Measurements from ENCODE around the gene ADGRG2. TPM values are rescaled to one million over a fixed set of nuclear protein-coding genes. Genes with fewer than 3 reads are reported as not detected.

The ADGRG2 gene
- polyA plus RNA-seq (2012; ENCODE audit: missing spikeins): not detected

- no peak for FAIRE-seq
- DNase-seq (ENCODE audit: insufficient read length): no peak
- no peak for TF ChIP-seq POLR2A (IDR thresholded peaks at IDR 0.05; ENCODE audit: low read depth, low read length)
- no peak for TF ChIP-seq POLR2AphosphoS5 (IDR thresholded peaks at IDR 0.05; ENCODE audit: low read depth, low read length)
- TF ChIP-seq TAF1 (IDR thresholded peaks at IDR 0.05; ENCODE audit: borderline replicate concordance, low read depth, low read length): no peak
These were observed at the start of gene ADGRG2 for GRCh38 chrX:19121898-19122640. Gene ADGRG2 (minus strand): TSS chrX:19122468. CDS start chrX:19068834, 53,634 bp downstream.

GRCh38 chrX:19168609-19169008 lies 46.3 kb upstream of the ADGRG2 start:
- no peak for DNase-seq (ENCODE audit: insufficient read length)
- no peak for FAIRE-seq
- TF ChIP-seq POLR2A (IDR thresholded peaks at IDR 0.05; ENCODE audit: low read depth, low read length) (no peak), POLR2AphosphoS5 (IDR thresholded peaks at IDR 0.05; ENCODE audit: low read depth, low read length) (no peak), TAF1 (IDR thresholded peaks at IDR 0.05; ENCODE audit: borderline replicate concordance, low read depth, low read length) (no peak)

- TF ChIP-seq POLR2AphosphoS5 (IDR thresholded peaks at IDR 0.05; ENCODE audit: low read depth, low read length) (no peak), POLR2A (IDR thresholded peaks at IDR 0.05; ENCODE audit: low read depth, low read length) (no peak), TAF1 (IDR thresholded peaks at IDR 0.05; ENCODE audit: borderline replicate concordance, low read depth, low read length) (no peak)
- FAIRE-seq (no peak), DNase-seq (ENCODE audit: insufficient read length) (no peak)
These were observed 40.6 kb upstream of the ADGRG2 start for GRCh38 chrX:19162851-19163250.

GRCh38 chrX:19156186-19156585 lies 33.9 kb upstream of the ADGRG2 start:
- no peak for DNase-seq (ENCODE audit: insufficient read length)
- no peak for TF ChIP-seq POLR2AphosphoS5 (IDR thresholded peaks at IDR 0.05; ENCODE audit: low read depth, low read length)
- TF ChIP-seq TAF1 (IDR thresholded peaks at IDR 0.05; ENCODE audit: borderline replicate concordance, low read depth, low read length): no peak
- TF ChIP-seq POLR2A (IDR thresholded peaks at IDR 0.05; ENCODE audit: low read depth, low read length): no peak

GRCh38 chrX:19152762-19153161 lies 30.5 kb upstream of the ADGRG2 start:
- TF ChIP-seq POLR2A (IDR thresholded peaks at IDR 0.05; ENCODE audit: low read depth, low read length) (no peak), TAF1 (IDR thresholded peaks at IDR 0.05; ENCODE audit: borderline replicate concordance, low read depth, low read length) (no peak), POLR2AphosphoS5 (IDR thresholded peaks at IDR 0.05; ENCODE audit: low read depth, low read length) (no peak)
- FAIRE-seq (no peak), DNase-seq (ENCODE audit: insufficient read length) (no peak)

More at GRCh38 chrX:19156186-19156585, 33.9 kb upstream of the ADGRG2 start:
- no peak for FAIRE-seq

GRCh38 chrX:19137067-19137466 lies 14.8 kb upstream of the ADGRG2 start:
- FAIRE-seq (no peak), DNase-seq (ENCODE audit: insufficient read length) (no peak)
- TF ChIP-seq POLR2AphosphoS5 (IDR thresholded peaks at IDR 0.05; ENCODE audit: low read depth, low read length): no peak
- no peak for TF ChIP-seq TAF1 (IDR thresholded peaks at IDR 0.05; ENCODE audit: borderline replicate concordance, low read depth, low read length)
- no peak for TF ChIP-seq POLR2A (IDR thresholded peaks at IDR 0.05; ENCODE audit: low read depth, low read length)

- DNase-seq (ENCODE audit: insufficient read length) (no peak), FAIRE-seq (no peak)
- TF ChIP-seq POLR2AphosphoS5 (IDR thresholded peaks at IDR 0.05; ENCODE audit: low read depth, low read length): no peak
- no peak for TF ChIP-seq TAF1 (IDR thresholded peaks at IDR 0.05; ENCODE audit: borderline replicate concordance, low read depth, low read length)
- no peak for TF ChIP-seq POLR2A (IDR thresholded peaks at IDR 0.05; ENCODE audit: low read depth, low read length)
These were observed 11.5 kb upstream of the ADGRG2 start for GRCh38 chrX:19133784-19134183.

- no peak for TF ChIP-seq POLR2A (IDR thresholded peaks at IDR 0.05; ENCODE audit: low read depth, low read length)
- no peak for TF ChIP-seq TAF1 (IDR thresholded peaks at IDR 0.05; ENCODE audit: borderline replicate concordance, low read depth, low read length)
- TF ChIP-seq POLR2AphosphoS5 (IDR thresholded peaks at IDR 0.05; ENCODE audit: low read depth, low read length): no peak
- FAIRE-seq (no peak), DNase-seq (ENCODE audit: insufficient read length) (no peak)
These were observed 11.0 kb upstream of the ADGRG2 start for GRCh38 chrX:19133231-19133630.

- FAIRE-seq (no peak), DNase-seq (ENCODE audit: insufficient read length) (no peak)
- TF ChIP-seq TAF1 (IDR thresholded peaks at IDR 0.05; ENCODE audit: borderline replicate concordance, low read depth, low read length): no peak
- no peak for TF ChIP-seq POLR2A (IDR thresholded peaks at IDR 0.05; ENCODE audit: low read depth, low read length)
- no peak for TF ChIP-seq POLR2AphosphoS5 (IDR thresholded peaks at IDR 0.05; ENCODE audit: low read depth, low read length)
These were observed 8.4 kb upstream of the ADGRG2 start for GRCh38 chrX:19130628-19131027.

- TF ChIP-seq TAF1 (IDR thresholded peaks at IDR 0.05; ENCODE audit: borderline replicate concordance, low read depth, low read length) (no peak), POLR2A (IDR thresholded peaks at IDR 0.05; ENCODE audit: low read depth, low read length) (no peak), POLR2AphosphoS5 (IDR thresholded peaks at IDR 0.05; ENCODE audit: low read depth, low read length) (no peak)
- no peak for FAIRE-seq
- no peak for DNase-seq (ENCODE audit: insufficient read length)
These were observed 7.4 kb upstream of the ADGRG2 start for GRCh38 chrX:19129694-19130093.

GRCh38 chrX:19127649-19128168 lies 5.4 kb upstream of the ADGRG2 start:
- DNase-seq (ENCODE audit: insufficient read length) (no peak), FAIRE-seq (no peak)
- TF ChIP-seq POLR2A (IDR thresholded peaks at IDR 0.05; ENCODE audit: low read depth, low read length) (no peak), TAF1 (IDR thresholded peaks at IDR 0.05; ENCODE audit: borderline replicate concordance, low read depth, low read length) (no peak), POLR2AphosphoS5 (IDR thresholded peaks at IDR 0.05; ENCODE audit: low read depth, low read length) (no peak)

- DNase-seq (ENCODE audit: insufficient read length) (no peak), FAIRE-seq (no peak)
- TF ChIP-seq POLR2A (IDR thresholded peaks at IDR 0.05; ENCODE audit: low read depth, low read length): no peak
- TF ChIP-seq TAF1 (IDR thresholded peaks at IDR 0.05; ENCODE audit: borderline replicate concordance, low read depth, low read length): no peak
- TF ChIP-seq POLR2AphosphoS5 (IDR thresholded peaks at IDR 0.05; ENCODE audit: low read depth, low read length): no peak
These were observed 357 bp upstream of the ADGRG2 start for GRCh38 chrX:19122641-19123009.
